ENCODE results near the gene CLMP.

Gene CLMP

GRCh38 chr11:123173040-123173855, 21.8 kb downstream of the CLMP start:
- no peak overlapping the region for H3K4me3 ChIP-seq (ENCODE audit: low read depth, low read length)
- no peak for DNase-seq (ENCODE audit: low read depth)
- no peak for TF ChIP-seq CTCF (IDR thresholded peaks at IDR 0.05; ENCODE audit: low read depth, low read length, missing control alignments)

GRCh38 chr11:123170929-123171328, 24.1 kb downstream of the CLMP start:
- DNase-seq (ENCODE audit: low read depth), result no peak
- H3K4me3 ChIP-seq (ENCODE audit: low read depth, low read length), result no peak overlapping the region
- TF ChIP-seq CTCF (IDR thresholded peaks at IDR 0.05; ENCODE audit: low read depth, low read length, missing control alignments), result no peak

GRCh38 chr11:123169821-123170220, 25.2 kb downstream of the CLMP start:
- TF ChIP-seq CTCF (IDR thresholded peaks at IDR 0.05; ENCODE audit: low read depth, low read length, missing control alignments), result no peak
- no peak for DNase-seq (ENCODE audit: low read depth)
- no peak overlapping the region for H3K4me3 ChIP-seq (ENCODE audit: low read depth, low read length)

- H3K4me3 ChIP-seq (ENCODE audit: low read depth, low read length), result no peak overlapping the region
- DNase-seq (ENCODE audit: low read depth), result no peak
- TF ChIP-seq CTCF (IDR thresholded peaks at IDR 0.05; ENCODE audit: low read depth, low read length, missing control alignments), result no peak
Observed at GRCh38 chr11:123168955-123169484, 26.0 kb downstream of the CLMP start.

DNA sequence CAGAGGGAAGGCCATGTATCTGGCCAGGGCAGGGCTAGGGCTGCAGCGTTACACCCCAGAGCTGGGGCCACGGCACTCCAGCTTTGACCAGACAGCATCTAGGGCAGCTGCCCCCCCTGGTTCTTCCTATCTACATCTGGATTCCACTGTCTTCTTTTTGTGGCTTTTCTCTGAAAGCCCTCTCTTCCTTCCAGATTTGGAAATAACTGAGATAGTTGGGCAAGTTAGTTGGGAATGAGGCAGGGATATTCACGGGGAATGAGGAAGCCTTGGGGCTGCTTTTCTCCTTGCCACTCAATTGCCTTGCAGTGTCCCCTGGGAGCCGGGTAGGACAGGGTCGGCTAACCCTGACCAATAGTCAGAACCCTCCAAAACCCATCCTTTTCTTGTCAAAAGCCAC, 26.8 kb downstream of the CLMP start:
- TF ChIP-seq CTCF (IDR thresholded peaks at IDR 0.05; ENCODE audit: low read depth, low read length, missing control alignments), result no peak
- no peak for DNase-seq (ENCODE audit: low read depth)
- H3K4me3 ChIP-seq (ENCODE audit: low read depth, low read length), result no peak overlapping the region

GRCh38 chr11:123166071-123166559, 28.9 kb downstream of the CLMP start:
- DNase-seq (ENCODE audit: low read depth), result no peak

More at GRCh38 chr11:123166071-123166559, 28.9 kb downstream of the CLMP start:
- peak; percentile 68 for TF ChIP-seq CTCF (IDR thresholded peaks at IDR 0.05; ENCODE audit: low read depth, low read length, missing control alignments)
- H3K4me3 ChIP-seq (ENCODE audit: low read depth, low read length), result no peak overlapping the region
